PC-9 (cell line): ENCODE data around the gene KRTAP10-9.

Experiments used
- CTCF ChIP-seq: fragments of 200-600 bp; sonication (generic); conservative IDR thresholded peaks from 2 replicates; pipeline ENCODE4 v1.6.1; 2017; ENCODE audit warnings: mixed run types, antibody characterized with exemption, mild to moderate bottlenecking, moderate library complexity
- EZH2 ChIP-seq: fragments of 200-600 bp; sonication (generic); IDR thresholded peaks from 2 replicates; pipeline ENCODE4 v1.8.0; 2017; ENCODE audit warnings: antibody characterized with exemption, low read depth

GRCh38 chr21:44667612-44668011 is 40.7 kb downstream of the KRTAP10-9 start:
- no peak for TF ChIP-seq CTCF
- no peak for TF ChIP-seq EZH2
